ENCODE results near the gene TJP3.

DNA sequence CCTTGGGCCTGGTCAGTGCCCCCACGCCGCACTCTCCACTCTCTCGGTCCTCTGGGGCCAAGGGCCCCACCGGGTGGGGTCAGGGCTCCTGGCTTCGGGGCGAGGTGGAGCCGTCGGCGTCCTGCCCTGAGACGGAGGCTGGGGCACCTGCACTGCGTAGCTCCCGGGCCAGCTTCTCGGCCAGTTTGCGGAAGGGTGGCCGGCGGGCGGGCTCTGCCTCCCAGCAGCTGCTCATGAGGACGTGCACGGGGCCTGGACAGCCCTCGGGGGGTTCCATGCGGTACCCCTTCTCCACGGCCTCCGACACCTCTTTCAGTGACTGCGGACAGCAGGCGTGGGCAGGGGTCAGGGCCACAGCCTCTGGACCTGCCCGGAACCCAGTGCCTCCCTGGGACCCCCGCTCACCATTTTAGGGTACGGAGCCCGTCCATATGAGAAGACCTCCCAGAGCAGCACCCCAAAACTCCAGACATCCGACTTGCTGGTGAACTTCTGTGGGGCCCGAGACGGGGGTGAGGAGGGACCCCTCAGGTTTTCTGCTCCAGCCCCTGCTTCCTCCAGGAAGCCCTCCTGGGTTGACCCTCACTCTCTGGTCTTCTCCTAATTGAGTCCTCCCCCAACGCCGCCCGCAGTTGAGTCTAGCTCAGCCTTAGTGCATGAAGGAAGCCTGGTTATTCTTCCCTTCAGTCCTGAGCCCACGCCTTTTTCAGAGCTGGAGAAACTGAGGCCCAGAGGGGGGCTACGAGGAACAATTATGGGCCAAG is 70.1 kb downstream of the TJP3 start:
- TF ChIP-seq TAF1 (IDR thresholded peaks at IDR 0.05; ENCODE audit: borderline replicate concordance, insufficient read depth, low read length) (no peak), SIN3A (IDR thresholded peaks at IDR 0.05; ENCODE audit: borderline replicate concordance, insufficient read depth, low read length) (no peak), POLR2AphosphoS5 (IDR thresholded peaks at IDR 0.05; ENCODE audit: low read depth, low read length) (no peak)
- TF ChIP-seq, protein P1, sequence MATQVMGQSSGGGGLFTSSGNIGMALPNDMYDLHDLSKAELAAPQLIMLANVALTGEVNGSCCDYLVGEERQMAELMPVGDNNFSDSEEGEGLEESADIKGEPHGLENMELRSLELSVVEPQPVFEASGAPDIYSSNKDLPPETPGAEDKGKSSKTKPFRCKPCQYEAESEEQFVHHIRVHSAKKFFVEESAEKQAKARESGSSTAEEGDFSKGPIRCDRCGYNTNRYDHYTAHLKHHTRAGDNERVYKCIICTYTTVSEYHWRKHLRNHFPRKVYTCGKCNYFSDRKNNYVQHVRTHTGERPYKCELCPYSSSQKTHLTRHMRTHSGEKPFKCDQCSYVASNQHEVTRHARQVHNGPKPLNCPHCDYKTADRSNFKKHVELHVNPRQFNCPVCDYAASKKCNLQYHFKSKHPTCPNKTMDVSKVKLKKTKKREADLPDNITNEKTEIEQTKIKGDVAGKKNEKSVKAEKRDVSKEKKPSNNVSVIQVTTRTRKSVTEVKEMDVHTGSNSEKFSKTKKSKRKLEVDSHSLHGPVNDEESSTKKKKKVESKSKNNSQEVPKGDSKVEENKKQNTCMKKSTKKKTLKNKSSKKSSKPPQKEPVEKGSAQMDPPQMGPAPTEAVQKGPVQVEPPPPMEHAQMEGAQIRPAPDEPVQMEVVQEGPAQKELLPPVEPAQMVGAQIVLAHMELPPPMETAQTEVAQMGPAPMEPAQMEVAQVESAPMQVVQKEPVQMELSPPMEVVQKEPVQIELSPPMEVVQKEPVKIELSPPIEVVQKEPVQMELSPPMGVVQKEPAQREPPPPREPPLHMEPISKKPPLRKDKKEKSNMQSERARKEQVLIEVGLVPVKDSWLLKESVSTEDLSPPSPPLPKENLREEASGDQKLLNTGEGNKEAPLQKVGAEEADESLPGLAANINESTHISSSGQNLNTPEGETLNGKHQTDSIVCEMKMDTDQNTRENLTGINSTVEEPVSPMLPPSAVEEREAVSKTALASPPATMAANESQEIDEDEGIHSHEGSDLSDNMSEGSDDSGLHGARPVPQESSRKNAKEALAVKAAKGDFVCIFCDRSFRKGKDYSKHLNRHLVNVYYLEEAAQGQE (IDR thresholded peaks at IDR 0.05; ENCODE audit: insufficient read depth in 1 of 2, low read depth in 2 of 2, low read length in 2 of 2) = no peak

Measured in PFSK-1 (cell line).